NT2/D1 (cell line): Measurements from ENCODE around the gene NHERF2.

Source experiments
- SUZ12 ChIP-seq: IDR thresholded peaks from 2 replicates; pipeline ENCODE4 v1.6.1; 2011; ENCODE audit not compliant: insufficient read length, insufficient read depth; ENCODE audit errors: extremely low read depth
- YY1 ChIP-seq: IDR thresholded peaks from 2 replicates; pipeline ENCODE4 v1.6.1; 2011; ENCODE audit not compliant: insufficient read length, insufficient read depth
- ZNF274 ChIP-seq: IDR thresholded peaks from 2 replicates; pipeline ENCODE4 v1.6.1; 2011; ENCODE audit warnings: mild to moderate bottlenecking, low read depth, low read length

DNA sequence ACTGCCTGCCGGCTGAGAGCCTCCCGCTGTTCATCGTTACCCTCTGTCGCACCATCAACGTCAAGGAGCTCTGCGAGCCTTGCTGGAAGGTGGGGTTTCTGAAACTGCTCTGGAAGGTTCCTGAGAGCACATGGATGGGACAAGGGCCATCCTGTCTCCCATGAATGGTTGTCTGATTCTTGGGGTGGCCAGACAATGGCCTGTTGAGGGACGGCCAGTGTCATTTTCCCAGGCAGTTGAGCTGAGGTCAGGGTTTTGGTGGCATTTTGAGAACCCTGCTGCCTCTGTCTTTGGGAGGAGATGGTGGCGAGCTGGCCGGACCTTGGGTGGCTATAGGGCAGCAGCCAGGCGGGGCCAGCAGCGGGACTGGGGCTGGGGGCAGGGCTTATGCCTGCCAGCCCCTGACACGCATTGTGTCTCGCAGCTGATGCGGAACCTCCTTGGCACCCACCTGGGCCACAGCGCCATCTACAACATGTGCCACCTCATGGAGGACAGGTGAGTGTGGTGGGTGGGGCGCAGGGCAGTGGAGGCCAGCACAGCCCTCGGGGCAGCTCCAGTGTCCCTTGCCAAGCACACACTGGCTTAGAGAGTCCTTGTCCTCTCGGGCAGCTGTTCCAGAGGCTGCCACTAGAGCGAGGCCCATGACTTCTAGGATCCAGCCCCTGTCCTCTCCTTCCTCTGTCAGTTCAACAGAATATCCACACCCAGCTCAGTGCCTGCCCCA is 30.1 kb downstream of the NHERF2 start:
- TF ChIP-seq ZNF274 = no peak
- TF ChIP-seq YY1 = no peak
- TF ChIP-seq SUZ12 = no peak
